ENCODE measurements around the gene DAGLA.

Gene DAGLA

GRCh38 chr11:61711037-61711436, 30.8 kb downstream of the DAGLA start:
- TF ChIP-seq, protein P1, sequence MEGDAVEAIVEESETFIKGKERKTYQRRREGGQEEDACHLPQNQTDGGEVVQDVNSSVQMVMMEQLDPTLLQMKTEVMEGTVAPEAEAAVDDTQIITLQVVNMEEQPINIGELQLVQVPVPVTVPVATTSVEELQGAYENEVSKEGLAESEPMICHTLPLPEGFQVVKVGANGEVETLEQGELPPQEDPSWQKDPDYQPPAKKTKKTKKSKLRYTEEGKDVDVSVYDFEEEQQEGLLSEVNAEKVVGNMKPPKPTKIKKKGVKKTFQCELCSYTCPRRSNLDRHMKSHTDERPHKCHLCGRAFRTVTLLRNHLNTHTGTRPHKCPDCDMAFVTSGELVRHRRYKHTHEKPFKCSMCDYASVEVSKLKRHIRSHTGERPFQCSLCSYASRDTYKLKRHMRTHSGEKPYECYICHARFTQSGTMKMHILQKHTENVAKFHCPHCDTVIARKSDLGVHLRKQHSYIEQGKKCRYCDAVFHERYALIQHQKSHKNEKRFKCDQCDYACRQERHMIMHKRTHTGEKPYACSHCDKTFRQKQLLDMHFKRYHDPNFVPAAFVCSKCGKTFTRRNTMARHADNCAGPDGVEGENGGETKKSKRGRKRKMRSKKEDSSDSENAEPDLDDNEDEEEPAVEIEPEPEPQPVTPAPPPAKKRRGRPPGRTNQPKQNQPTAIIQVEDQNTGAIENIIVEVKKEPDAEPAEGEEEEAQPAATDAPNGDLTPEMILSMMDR (IDR thresholded peaks at IDR 0.05; ENCODE audit: low read depth, low read length), result no peak
- H3K27me3 ChIP-seq (ENCODE audit: insufficient read depth, low read depth, severe bottlenecking), result no peaks in the 10 kb centered on the region

GRCh38 chr11:61711498-61711897, 31.3 kb downstream of the DAGLA start:
- Histone ChIP-seq H3K9me3 (ENCODE audit: severe bottlenecking) (no peaks in the 10 kb centered on the region), H3K4me3 (ENCODE audit: low read depth, low read length) (no peak overlapping the region), H3K27me3 (ENCODE audit: insufficient read depth, low read depth, severe bottlenecking) (no peaks in the 10 kb centered on the region), H3K36me3 (no peaks in the 10 kb centered on the region), H3K27ac (0 out of 2 replicates have a peak overlapping the region, but pooled peaks have one; percentile 17)
- peak; percentile 44 for DNase-seq
- TF ChIP-seq, protein P1 (IDR thresholded peaks at IDR 0.05; ENCODE audit: low read depth, low read length), result no peak

More at GRCh38 chr11:61711037-61711436, 30.8 kb downstream of the DAGLA start:
- DNase-seq, result no peak
- Histone ChIP-seq H3K36me3 (no peaks in the 10 kb centered on the region), H3K4me3 (ENCODE audit: low read depth, low read length) (no peak overlapping the region), H3K9me3 (ENCODE audit: severe bottlenecking) (no peaks in the 10 kb centered on the region), H3K27ac (0 out of 2 replicates have a peak overlapping the region, but pooled peaks have one; percentile 17)

DNA sequence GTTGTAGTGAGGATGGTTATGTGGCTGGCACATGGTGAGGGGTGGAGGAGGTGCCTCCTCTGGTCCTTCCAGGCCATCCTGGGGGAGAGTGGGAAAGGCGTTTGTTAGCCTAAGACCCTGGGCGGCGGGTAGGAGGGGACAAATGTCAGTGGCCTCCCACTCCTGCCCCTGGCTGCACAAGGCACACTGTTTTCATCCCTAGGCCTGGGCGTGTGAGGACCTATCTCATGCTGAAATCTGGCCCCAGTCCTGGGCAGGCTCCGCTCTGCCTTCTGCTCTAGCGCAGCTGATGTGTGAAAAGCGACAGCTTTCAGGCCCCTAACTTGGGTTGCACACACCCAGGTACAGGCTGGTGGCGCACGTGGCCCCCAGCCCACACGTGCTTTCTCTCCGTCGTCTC, 32.1 kb downstream of the DAGLA start:
- H3K27me3 ChIP-seq (ENCODE audit: insufficient read depth, low read depth, severe bottlenecking), result no peaks in the 10 kb centered on the region
- TF ChIP-seq, protein P1 (IDR thresholded peaks at IDR 0.05; ENCODE audit: low read depth, low read length), result no peak
- H3K9me3 ChIP-seq (ENCODE audit: severe bottlenecking), result no peaks in the 10 kb centered on the region
- DNase-seq, result no peak
- no peak overlapping the region for H3K27ac ChIP-seq
- H3K4me3 ChIP-seq (ENCODE audit: low read depth, low read length), result no peak overlapping the region
- no peaks in the 10 kb centered on the region for H3K36me3 ChIP-seq

GRCh38 chr11:61712846-61713245, 32.7 kb downstream of the DAGLA start:
- Histone ChIP-seq H3K4me3 (ENCODE audit: low read depth, low read length) (no peak overlapping the region), H3K9me3 (ENCODE audit: severe bottlenecking) (no peaks in the 10 kb centered on the region), H3K27me3 (ENCODE audit: insufficient read depth, low read depth, severe bottlenecking) (no peaks in the 10 kb centered on the region), H3K27ac (no peak overlapping the region), H3K36me3 (no peaks in the 10 kb centered on the region)
- TF ChIP-seq, protein P1 (IDR thresholded peaks at IDR 0.05; ENCODE audit: low read depth, low read length), result no peak
- no peak for DNase-seq

- DNase-seq, result no peak
- TF ChIP-seq, protein P1 (IDR thresholded peaks at IDR 0.05; ENCODE audit: low read depth, low read length), result no peak
- Histone ChIP-seq H3K9me3 (ENCODE audit: severe bottlenecking) (no peaks in the 10 kb centered on the region), H3K36me3 (no peaks in the 10 kb centered on the region), H3K27me3 (ENCODE audit: insufficient read depth, low read depth, severe bottlenecking) (no peaks in the 10 kb centered on the region), H3K4me3 (ENCODE audit: low read depth, low read length) (no peak overlapping the region), H3K27ac (no peak overlapping the region)
Observed at GRCh38 chr11:61713464-61713863, 33.3 kb downstream of the DAGLA start.

GRCh38 chr11:61713906-61714305, 33.7 kb downstream of the DAGLA start:
- no peaks in the 10 kb centered on the region for H3K36me3 ChIP-seq
- TF ChIP-seq, protein P1 (IDR thresholded peaks at IDR 0.05; ENCODE audit: low read depth, low read length), result no peak
- H3K9me3 ChIP-seq (ENCODE audit: severe bottlenecking), result no peaks in the 10 kb centered on the region
- no peak overlapping the region for H3K27ac ChIP-seq
- H3K4me3 ChIP-seq (ENCODE audit: low read depth, low read length), result no peak overlapping the region
- no peak for DNase-seq
- H3K27me3 ChIP-seq (ENCODE audit: insufficient read depth, low read depth, severe bottlenecking), result no peaks in the 10 kb centered on the region

Data from WERI-Rb-1 (cell line).